Cardiac muscle cell (in vitro differentiated cells and primary cell): ENCODE measurements around the gene CHMP5. TPM values are rescaled to one million over a fixed set of nuclear protein-coding genes. Genes with fewer than 3 reads are reported as not detected.

Source experiments
- DNase-seq, 2 donors: peaks; one replicate each; pipeline versions ENCODE4 v3.0.0 to v3.0.0-alpha.2; 2010 to 2017; ENCODE audit warnings: low read depth in 1 of 2, low spot score in 1 of 2
- H3K27ac ChIP-seq: fragments of 200-600 bp; sonication (generic); 2 replicates; pipeline ENCODE4 v1.5.1; 2016
- H3K27me3 ChIP-seq: fragments of 200-600 bp; sonication (generic); 2 replicates; pipeline ENCODE4 v1.6.0; 2016; ENCODE audit warnings: control low read depth
- H3K36me3 ChIP-seq: fragments of 200-600 bp; sonication (generic); 2 replicates; pipeline ENCODE4 v1.5.1; 2016; ENCODE audit warnings: control low read depth
- H3K4me1 ChIP-seq: fragments of 200-600 bp; sonication (generic); 2 replicates; pipeline ENCODE4 v1.8.1; 2017; ENCODE audit warnings: low read depth, mild to moderate bottlenecking, mixed run types
- H3K4me3 ChIP-seq: fragments of 200-600 bp; sonication (generic); 2 replicates; pipeline ENCODE4 v1.5.1; 2016; ENCODE audit warnings: mild to moderate bottlenecking
- H3K9me3 ChIP-seq: fragments of 200-600 bp; sonication (generic); 2 replicates; pipeline ENCODE4 v1.5.1; 2017; ENCODE audit warnings: low read depth, mild to moderate bottlenecking, control low read depth
- polyA plus RNA-seq: library from polyadenylated mRNA; unstranded; fragments of >200 nt; fragmentation: Nextera tagmentation; extraction: Ambion mirVana; gene quantifications from 2 replicates; pipeline ENCODE4 v1.2.1, GENCODE V29; 2016
- total RNA-seq: library from RNA; depleted of rRNA; stranded (reverse); fragments of >200 nt; gene quantifications from 2 replicates; pipeline ENCODE4 v1.2.3, GENCODE V29; 2016
- TF ChIP-seq, protein P1 (sequence below): IDR thresholded peaks from 2 replicates; pipeline ENCODE4 v1.5.1; 2012; ENCODE audit warnings: low read depth, mild to moderate bottlenecking, low read length

The CHMP5 gene
- total and polyA plus RNA-seq, 2 experiments from 2014 or later = 75.5 to 99.5 TPM

- Histone ChIP-seq H3K27me3 (no peaks in the 10 kb centered on the region), H3K36me3 (peaks cover 24% of the 10 kb centered on the region), H3K4me1 (peaks cover 4% of the 10 kb centered on the region), H3K27ac (no peak overlapping the region), H3K9me3 (no peaks in the 10 kb centered on the region), H3K4me3 (no peak overlapping the region)
- no peak for DNase-seq
- TF ChIP-seq, protein P1, sequence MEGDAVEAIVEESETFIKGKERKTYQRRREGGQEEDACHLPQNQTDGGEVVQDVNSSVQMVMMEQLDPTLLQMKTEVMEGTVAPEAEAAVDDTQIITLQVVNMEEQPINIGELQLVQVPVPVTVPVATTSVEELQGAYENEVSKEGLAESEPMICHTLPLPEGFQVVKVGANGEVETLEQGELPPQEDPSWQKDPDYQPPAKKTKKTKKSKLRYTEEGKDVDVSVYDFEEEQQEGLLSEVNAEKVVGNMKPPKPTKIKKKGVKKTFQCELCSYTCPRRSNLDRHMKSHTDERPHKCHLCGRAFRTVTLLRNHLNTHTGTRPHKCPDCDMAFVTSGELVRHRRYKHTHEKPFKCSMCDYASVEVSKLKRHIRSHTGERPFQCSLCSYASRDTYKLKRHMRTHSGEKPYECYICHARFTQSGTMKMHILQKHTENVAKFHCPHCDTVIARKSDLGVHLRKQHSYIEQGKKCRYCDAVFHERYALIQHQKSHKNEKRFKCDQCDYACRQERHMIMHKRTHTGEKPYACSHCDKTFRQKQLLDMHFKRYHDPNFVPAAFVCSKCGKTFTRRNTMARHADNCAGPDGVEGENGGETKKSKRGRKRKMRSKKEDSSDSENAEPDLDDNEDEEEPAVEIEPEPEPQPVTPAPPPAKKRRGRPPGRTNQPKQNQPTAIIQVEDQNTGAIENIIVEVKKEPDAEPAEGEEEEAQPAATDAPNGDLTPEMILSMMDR = no peak
Observed at GRCh38 chr9:33293782-33294181, 28.9 kb downstream of the CHMP5 start.

DNA sequence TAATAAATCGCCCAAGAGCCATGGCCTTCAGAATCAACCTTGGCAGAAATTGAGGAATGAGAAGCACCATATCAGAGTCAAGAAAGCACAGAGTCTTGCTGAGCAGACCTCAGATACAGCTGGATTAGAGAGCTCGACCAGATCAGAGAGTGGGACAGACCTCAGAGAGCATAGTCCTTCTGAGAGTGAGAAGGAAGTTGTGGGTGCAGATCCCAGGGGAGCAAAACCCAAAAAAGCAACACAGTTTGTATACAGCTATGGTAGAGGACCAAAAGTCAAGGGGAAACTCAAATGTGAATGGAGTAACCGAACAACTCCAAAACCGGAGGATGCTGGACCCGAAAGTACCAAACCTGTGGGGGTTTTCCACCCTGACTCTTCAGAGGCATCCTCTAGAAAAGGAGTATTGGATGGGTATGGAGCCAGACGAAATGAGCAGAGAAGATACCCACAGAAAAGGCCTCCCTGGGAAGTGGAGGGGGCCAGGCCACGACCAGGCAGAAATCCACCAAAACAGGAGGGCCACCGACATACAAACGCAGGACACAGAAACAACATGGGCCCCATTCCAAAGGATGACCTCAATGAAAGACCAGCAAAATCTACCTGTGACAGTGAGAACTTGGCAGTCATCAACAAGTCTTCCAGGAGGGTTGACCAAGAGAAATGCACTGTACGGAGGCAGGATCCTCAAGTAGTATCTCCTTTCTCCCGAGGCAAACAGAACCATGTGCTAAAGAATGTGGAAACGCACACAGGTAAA, 30.0 kb downstream of the CHMP5 start:
- H3K27me3 ChIP-seq = no peaks in the 10 kb centered on the region
- H3K4me1 ChIP-seq = peaks cover 4% of the 10 kb centered on the region
- no peak overlapping the region for H3K4me3 ChIP-seq
- no peak overlapping the region for H3K27ac ChIP-seq
- H3K36me3 ChIP-seq = peaks cover 31% of the 10 kb centered on the region
- TF ChIP-seq, protein P1 = no peak
- H3K9me3 ChIP-seq = no peaks in the 10 kb centered on the region
- DNase-seq = no peak

DNA sequence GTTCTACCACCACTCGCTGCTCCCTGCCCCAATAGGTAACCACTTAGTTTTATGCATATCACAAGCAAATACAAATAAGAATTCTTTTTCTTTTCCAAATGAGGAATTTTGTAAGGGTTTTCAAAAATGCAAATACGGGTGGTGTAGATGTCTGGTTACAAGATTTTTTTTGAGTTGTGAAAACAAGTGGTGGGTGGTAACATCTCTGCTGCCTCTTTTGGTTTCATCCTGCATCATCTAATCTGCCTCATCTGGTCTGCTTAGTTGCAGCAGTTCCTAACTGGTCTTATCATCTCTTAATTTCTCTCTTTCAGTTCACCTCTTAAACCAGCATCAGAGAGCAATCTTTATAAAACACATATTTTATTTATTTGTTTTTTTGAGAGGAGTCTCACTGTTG, 30.7 kb downstream of the CHMP5 start:
- Histone ChIP-seq H3K27ac (no peak overlapping the region), H3K36me3 (peaks cover 32% of the 10 kb centered on the region)
- TF ChIP-seq, protein P1 = no peak

DNA sequence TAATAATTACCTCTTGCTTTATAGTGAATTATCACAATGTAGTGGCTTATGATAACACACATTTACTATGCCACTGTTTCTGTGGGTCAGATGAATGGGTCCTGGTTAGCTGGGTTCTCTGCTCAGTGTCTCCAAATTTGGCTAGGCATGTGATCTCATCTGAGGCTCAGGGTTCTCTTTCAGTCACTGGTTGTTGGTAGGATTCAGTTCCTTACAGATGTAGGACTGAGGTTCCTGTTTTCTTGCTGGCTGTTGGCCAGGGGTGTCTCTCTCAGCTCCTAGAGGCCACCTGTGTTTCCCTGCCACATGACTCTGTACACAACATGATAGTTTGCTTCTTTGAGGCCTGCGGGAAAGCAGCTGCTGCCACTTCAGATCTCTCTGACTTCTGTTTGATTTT, 32.6 kb downstream of the CHMP5 start:
- Histone ChIP-seq H3K27ac (peak overlapping the region; percentile 32), H3K9me3 (no peaks in the 10 kb centered on the region), H3K4me3 (no peak overlapping the region), H3K27me3 (no peaks in the 10 kb centered on the region), H3K36me3 (peaks cover 43% of the 10 kb centered on the region), H3K4me1 (no peaks in the 10 kb centered on the region)
- DNase-seq = no peak
- TF ChIP-seq, protein P1 = no peak

More for the DNA sequence above, 30.7 kb downstream of the CHMP5 start:
- Histone ChIP-seq H3K9me3 (no peaks in the 10 kb centered on the region), H3K4me3 (no peak overlapping the region), H3K4me1 (peaks cover 4% of the 10 kb centered on the region), H3K27me3 (no peaks in the 10 kb centered on the region)
- no peak for DNase-seq

GRCh38 chr9:33300546-33300945, 35.7 kb downstream of the CHMP5 start:
- Histone ChIP-seq H3K36me3 (peaks cover 62% of the 10 kb centered on the region), H3K9me3 (no peaks in the 10 kb centered on the region), H3K4me1 (no peaks in the 10 kb centered on the region), H3K27ac (no peak overlapping the region), H3K27me3 (no peaks in the 10 kb centered on the region), H3K4me3 (no peak overlapping the region)
- TF ChIP-seq, protein P1 = no peak
- no peak for DNase-seq
